Measurements from ENCODE around the gene ST3GAL6.

Gene ST3GAL6, protein sequence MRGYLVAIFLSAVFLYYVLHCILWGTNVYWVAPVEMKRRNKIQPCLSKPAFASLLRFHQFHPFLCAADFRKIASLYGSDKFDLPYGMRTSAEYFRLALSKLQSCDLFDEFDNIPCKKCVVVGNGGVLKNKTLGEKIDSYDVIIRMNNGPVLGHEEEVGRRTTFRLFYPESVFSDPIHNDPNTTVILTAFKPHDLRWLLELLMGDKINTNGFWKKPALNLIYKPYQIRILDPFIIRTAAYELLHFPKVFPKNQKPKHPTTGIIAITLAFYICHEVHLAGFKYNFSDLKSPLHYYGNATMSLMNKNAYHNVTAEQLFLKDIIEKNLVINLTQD

GRCh38 chr3:98763076-98763475, at the start of gene ST3GAL6:
TSS of gene ST3GAL6 (plus strand) at chr3:98763340. CDS start at chr3:98768441, 5,101 bp downstream.
- DNase-seq, result no peak

GRCh38 chr3:98713984-98714383, 49.2 kb upstream of the ST3GAL6 start:
- no peak for DNase-seq

DNA sequence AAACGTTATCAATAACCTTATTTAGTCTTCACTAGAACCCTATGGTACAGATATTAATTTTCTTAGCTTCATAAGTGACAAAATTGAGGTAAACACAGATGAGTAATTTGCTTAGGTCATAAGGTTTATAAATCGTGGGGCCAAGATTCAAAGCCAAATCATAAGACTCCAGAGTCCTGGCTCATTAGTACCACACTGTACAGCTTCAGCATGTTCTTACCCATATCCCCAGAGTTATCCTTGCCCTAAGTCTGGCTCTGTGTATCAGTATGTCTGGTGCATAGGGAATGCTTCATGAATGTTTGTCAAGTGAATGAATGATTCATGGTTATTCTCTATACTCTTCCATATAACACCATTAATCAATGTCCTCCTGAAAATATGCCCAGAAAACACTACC, 45.6 kb upstream of the ST3GAL6 start:
- no peak for DNase-seq

DNA sequence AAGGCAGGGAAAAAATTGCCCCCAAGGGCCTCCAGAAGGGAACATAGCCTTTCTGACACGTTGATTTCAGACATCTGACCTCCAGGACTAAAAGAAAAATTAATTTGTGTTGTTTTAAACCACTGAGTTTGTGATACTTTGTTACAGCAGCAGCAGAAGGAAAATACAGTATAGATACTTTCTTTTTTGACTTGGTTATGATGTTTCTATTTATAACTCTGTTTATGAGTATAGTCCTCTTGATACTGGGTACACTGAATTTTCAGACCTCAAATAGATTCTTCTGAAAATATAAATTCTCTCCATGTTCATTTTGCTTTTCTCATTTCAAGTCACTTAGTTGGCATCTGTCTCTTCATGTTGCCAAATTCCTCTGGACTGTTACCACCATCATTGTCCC, 44.4 kb upstream of the ST3GAL6 start:
- no peak for DNase-seq

GRCh38 chr3:98721776-98722175, 41.4 kb upstream of the ST3GAL6 start:
- no peak for DNase-seq

DNA sequence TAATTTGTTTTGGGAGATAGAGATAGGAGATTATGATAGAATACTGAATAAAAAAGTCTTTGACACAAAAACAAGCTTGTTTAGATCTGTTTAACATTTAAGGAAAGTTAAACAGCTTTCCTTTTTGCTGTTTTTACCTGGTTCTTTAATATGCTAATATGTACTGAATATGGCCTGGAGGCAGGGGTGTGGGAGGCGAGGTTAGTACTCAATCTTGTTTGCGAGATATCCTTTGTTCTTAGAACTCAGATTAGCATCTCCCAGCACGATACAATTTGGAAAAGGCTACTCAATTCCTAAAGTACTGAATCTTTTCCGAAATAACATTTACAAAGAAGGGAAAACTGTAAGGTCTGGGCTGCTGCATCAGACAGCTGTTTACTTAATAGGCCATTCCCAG, 40.8 kb upstream of the ST3GAL6 start:
- DNase-seq, result no peak

- DNase-seq, result no peak
Observed at GRCh38 chr3:98725352-98725751, 37.8 kb upstream of the ST3GAL6 start.

GRCh38 chr3:98726084-98726483, 37.1 kb upstream of the ST3GAL6 start:
- DNase-seq, result no peak

GRCh38 chr3:98727638-98728037, 35.5 kb upstream of the ST3GAL6 start:
- no peak for DNase-seq

GRCh38 chr3:98728672-98729071, 34.5 kb upstream of the ST3GAL6 start:
- no peak for DNase-seq

DNA sequence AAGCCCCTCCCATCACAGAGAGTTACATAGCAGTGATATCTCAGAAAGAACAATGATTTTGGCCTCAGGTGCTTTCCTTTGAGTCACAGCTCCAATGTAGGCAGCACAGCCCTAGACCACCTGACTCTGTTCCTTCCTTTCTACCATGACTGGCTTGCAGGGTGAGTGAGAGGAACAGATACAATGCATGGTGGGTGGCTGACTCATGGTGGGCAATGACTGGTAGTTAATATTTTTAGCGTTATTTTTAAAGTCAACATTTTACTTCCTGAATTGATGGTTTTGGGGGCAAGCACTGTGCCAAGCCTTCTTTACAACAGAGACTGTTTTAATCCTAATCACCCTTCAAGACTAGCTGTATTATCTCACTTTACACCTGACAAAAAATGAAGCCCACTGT, 32.8 kb upstream of the ST3GAL6 start:
- no peak for DNase-seq

DNA sequence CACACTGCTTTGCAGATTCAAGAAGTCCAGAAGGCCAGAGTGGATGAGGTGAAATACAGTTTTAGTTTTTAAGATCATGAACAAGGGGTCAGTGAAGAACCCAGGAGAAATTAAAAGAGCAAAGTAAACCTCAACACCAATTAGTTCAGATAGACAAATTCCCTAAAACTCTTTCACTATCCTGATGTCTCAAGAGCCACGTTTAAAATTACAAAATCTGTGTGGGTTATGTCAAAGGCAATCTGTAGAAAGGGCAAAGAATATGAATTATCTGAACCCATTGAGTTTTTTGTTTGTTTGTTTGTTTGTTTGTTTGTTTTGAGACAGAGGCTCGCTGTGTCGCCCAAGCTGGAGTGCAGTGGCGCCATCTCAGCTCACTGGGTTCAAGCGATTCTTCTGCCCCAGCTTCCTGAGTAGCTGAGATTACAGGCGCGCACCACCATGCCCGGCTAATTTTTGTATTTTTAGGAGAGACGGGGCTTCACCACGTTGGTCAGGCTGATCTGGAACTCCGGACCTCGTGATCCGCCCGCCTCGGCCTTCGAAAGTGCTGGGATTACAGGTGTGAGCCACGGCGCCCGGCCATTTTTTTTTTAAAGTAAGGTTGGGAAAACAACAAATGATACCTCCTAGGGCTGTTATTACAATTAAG, 32.1 kb upstream of the ST3GAL6 start:
- no peak for DNase-seq

DNA sequence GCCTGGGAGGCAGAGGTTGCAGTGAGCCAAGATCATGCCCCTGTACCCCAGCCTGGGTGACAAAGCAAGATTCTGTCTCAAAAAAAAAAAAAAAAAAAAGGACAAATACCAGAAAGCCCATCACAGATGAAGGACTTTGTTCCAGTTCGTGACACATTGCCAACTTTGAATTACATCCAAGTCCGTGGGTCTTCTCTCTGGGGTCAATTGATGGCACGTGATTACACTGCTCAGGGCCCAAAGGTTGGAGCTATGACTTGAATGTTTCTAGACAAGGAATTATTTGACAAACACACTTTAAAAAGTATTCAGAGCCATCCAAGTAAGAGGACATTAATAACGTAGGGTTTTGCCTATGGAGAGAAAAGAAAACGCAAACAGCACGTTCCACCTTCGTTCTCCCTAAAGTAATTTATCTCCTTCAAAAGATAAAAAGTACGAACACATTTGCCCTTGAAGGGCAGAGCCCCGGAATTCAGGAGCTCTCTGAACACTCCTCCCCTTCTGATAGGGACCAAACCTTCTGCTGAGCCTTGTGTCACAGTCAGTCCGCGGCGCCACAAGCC, 31.3 kb upstream of the ST3GAL6 start:
- DNase-seq, result no peak

GRCh38 chr3:98732286-98733052, 30.7 kb upstream of the ST3GAL6 start:
- DNase-seq, result peak; percentile 43

- no peak for DNase-seq
Observed at GRCh38 chr3:98733053-98733811, 29.9 kb upstream of the ST3GAL6 start.

DNA sequence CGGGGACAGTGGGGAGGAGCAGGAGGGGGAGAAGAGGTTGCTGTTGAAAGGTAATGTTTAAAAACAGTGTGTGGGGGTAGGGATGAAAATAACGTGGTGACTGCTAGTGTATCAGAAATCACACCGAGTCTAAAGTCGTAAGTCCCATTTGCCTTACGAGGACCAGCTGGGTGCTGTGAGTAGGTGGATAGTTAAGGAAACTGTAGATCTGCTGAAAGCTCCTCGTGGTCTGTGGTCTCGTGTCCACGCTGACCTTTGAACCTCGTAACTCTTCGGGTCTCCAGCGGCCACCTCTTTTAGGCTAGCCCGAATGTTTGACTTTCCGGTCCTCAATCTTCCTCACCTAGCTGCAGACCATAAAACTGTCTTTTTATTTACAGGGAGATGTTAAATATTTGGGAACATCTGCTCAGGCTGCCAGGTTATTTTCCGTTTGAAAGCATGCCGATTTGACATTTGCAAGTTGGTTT, 29.3 kb upstream of the ST3GAL6 start:
- no peak for DNase-seq

DNA sequence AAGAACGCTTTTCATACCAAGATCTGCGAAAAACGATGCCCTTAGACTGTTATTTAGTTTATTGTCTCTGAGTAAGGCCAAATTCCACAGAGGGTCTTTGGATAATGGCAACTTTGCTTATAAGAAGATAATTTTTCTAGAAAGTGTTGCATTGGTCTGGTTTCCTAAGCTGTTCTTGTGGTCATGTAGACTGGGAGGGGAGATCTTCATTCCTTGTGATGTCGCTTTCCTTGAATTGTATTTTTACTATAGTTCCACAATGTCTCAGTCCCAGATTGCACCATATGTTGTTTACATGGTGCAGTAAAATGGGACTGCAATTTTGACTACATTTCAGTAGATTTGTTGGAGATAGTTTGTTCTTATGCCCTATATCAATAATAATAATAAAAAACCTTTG, 28.8 kb upstream of the ST3GAL6 start:
- no peak for DNase-seq

GRCh38 chr3:98734735-98735134, 28.4 kb upstream of the ST3GAL6 start:
- no peak for DNase-seq

DNA sequence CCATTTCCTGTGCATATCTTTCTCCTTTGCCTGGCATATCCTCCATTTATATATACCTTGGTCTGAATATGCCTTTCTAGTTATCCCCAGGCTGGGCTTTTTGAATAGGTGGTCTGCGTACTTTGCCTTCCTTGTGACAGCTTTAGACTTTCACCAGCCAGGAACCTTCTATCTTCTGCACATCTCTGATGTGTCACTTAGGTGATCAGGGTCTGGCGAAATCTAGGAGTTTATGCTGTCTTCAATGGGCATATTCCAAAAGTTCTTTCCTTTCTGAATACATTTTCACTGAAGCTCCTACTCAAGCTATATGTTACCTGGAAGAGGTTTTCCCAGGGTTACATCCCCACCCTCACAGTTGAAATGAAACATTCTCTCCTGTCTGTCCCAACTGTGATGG, 27.8 kb upstream of the ST3GAL6 start:
- DNase-seq, result no peak

GRCh38 chr3:98735761-98736269, 27.3 kb upstream of the ST3GAL6 start:
- DNase-seq, result no peak

GRCh38 chr3:98737301-98737700, 25.8 kb upstream of the ST3GAL6 start:
- no peak for DNase-seq

DNA sequence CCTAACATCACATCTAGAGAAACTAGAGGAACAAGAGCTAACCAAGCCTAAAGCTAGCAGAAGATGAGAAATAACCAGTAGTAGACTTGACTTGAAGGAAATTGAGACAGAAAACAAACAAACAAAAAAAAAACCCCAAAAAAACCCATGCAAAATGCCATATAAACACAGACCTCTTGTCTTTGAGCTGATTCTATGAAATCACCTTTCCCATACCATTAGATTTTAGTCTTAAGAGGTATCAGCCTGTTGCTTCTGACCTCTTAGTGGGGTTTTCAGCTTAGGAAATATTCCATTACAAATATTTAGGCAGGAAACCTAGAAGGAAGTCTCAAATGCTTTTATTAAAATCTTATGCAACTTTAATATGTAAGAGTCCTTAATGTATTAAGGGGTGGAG, 23.9 kb upstream of the ST3GAL6 start:
- no peak for DNase-seq

DNA sequence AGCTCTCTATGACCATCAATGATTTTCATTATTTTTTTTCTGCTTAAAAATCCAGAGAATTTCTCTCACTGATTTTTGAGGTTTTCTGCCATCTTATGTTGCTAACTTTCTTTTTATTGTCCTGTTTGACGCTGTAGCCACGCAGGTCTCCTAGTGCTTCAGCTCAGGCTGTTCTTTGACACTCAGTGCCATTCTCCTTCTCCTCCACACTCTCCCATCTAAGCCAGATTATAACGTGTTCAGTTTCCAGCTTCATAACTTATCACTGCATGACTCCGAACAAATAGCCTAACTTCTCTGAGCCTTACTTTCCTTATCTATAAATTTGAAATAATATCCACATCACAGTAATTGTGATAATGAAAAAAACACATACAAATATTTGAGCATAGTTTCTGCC, 22.8 kb upstream of the ST3GAL6 start:
- DNase-seq, result no peak

All from NCI-H1092 treated with DMSO at 0.1 percent for 48 hours (cell line).